Psoas muscle (tissue), 8 donors: ENCODE results near the gene SURF2. TPM values are rescaled to one million over a fixed set of nuclear protein-coding genes. Genes with fewer than 3 reads are reported as not detected.

Source experiments
- ATAC-seq, 4 donors: fragments of 200-7000 bp; cut with Tn5 transposase; one replicate each; pipeline ENCODE4 v1.9.1; 2020; ENCODE audit warnings: moderate library complexity in 3 of 4, mild to moderate bottlenecking in 2 of 4
- DNase-seq, 2 donors: peaks; one replicate each; pipeline ENCODE4 v3.0.0-alpha.2; 2020
- H3K27ac ChIP-seq: fragments of 200-600 bp; one replicate; pipeline ENCODE4 v1.8.0; 2022
- H3K27me3 ChIP-seq, 3 donors: fragments of 200-600 bp in 1 of 3; one replicate each; pipeline versions ENCODE4 v1.6.1 to v1.8.0; 2013 to 2022; ENCODE audit warnings: low read length in 2 of 3, mild to moderate bottlenecking in 2 of 3, moderate library complexity in 1 of 3; ENCODE audit not compliant: insufficient read depth in 3 of 3
- H3K36me3 ChIP-seq, 2 donors: fragments of 200-600 bp in 1 of 2; one replicate each; pipeline versions ENCODE4 v1.6.1 to v1.8.0; 2013 to 2022; ENCODE audit warnings: low read depth in 1 of 2, mild to moderate bottlenecking in 1 of 2, moderate library complexity in 1 of 2; ENCODE audit not compliant: insufficient read depth in 1 of 2
- H3K4me1 ChIP-seq: fragments of 200-600 bp; one replicate; pipeline ENCODE4 v1.8.0; 2022
- H3K4me3 ChIP-seq: fragments of 200-600 bp; one replicate; pipeline ENCODE4 v1.8.0; 2022; ENCODE audit warnings: mild to moderate bottlenecking
- H3K9me3 ChIP-seq: fragments of 200-600 bp; one replicate; pipeline ENCODE4 v1.8.0; 2022
- CTCF ChIP-seq: fragments of 200-600 bp; IDR thresholded peaks from one replicate; pipeline ENCODE4 v1.8.0; 2022; ENCODE audit warnings: antibody characterized with exemption
- WGBS, 3 donors: extraction: QIAGEN DNeasy Blood & Tissue Kit; methylation state at CpG; one replicate each; pipeline versions ENCODE4 v1.1.6 to v1.1.7; 2013; 5-methylcytosine and 5-hydroxymethylcytosine counted together
- intact Hi-C, 2 donors: fragments of 100-400 bp; cut with DNase I; formaldehyde crosslinking; loops; one replicate each; pipeline versions ENCODE4 v1.11.0 to v1.14.2; 2022
- polyA plus RNA-seq, 3 donors: library from polyadenylated mRNA; stranded (reverse); fragments of 200-250 nt; gene quantifications; one replicate each; pipeline ENCODE4 v1.2.3, GENCODE V29; 2013
- total RNA-seq, 4 donors: library from RNA; stranded (reverse); fragmentation: NEBNext Ultra II Directional in 2 of 4; extraction: Animal tissue kit (Norgen Biotek cat#: 25700) in 2 of 4; gene quantifications; one replicate each; pipeline versions ENCODE4 v1.2.1 to v1.2.4, GENCODE V29; 2021 to 2023
- donor health status: healthy with polysubstance abuse.
- donor health status: DM: no; HTN: no; CAD: no; lungs with moderate emphysema.
- donor health status: Bipolar disorder and iron deficiency.
- donor health status: healthy.
- donor health status: DM: yes; HTN: yes; CAD: no.
- donor health status: DM: no; HTN: no; CAD: no.
- donor health status: DM: no; HTN: no; CAD: no.
- donor health status: DM: yes; HTN: yes; CAD: no.

The SURF2 gene
- total and polyA plus RNA-seq, 7 donors, result 10.9 to 50.6 (median 13.8) TPM

DNA sequence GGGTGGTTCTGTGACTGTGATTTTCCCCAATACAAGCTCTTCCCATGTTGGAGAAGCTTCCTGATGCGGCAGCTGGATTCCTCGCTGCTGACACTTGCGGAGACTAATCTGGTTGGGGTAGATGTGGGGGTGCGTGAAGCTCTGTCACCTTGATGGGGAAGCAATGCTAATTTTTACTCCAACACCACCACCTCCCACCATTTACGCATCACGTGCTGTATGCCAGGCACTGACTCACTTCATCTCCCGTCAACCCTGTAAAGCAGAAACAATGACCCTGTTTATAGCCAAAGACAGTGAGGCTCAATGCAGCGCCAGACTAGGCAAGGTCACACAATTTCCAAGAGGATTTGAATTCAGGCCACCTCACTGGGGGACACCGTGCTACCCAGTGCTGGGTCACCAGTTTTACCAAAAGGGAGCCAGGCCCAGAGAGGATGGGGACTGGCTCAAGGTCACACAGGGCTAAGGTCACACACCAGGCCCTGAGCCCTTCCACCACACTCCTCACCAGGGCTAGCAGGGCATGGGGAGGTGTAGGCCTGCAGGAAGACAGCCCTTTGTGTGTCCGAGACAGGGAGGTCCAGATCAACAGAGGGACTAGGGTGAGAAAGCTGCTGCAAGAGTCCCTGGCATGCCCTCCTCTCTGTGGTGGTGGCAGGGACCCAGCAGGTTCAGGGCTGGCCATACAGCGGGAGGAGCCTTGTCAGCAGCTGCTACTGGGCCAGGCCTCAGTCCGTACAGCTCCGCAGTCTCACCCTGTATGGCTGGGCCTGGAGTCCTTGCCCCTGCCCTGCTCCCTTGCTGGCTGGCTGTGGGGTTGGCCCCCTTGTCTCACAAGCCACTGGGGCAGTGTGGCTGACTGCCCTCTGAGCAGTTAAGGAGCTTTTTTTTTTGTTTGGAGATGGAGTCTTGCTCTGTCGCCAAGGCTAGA lies 23.1 kb downstream of the SURF2 start:
- WGBS, 3 donors, result 84 to 87% (median 86%) methylated on average over 14 of the region's 14 CpGs
- Histone ChIP-seq H3K27me3 (no peaks in the 10 kb centered on the region), H3K4me1 (peaks cover 10% of the 10 kb centered on the region), H3K4me3 (no peak overlapping the region), H3K36me3 (no peaks in the 10 kb centered on the region), H3K9me3 (no peaks in the 10 kb centered on the region), H3K27ac (no peak overlapping the region)
- intact Hi-C loops, result loop anchor here in 1 of 2 donors (5.0 kb wide), 1 partner anchor 42 kb away; the partner anchor contains the start of gene SURF6
- ATAC-seq, result no peak
- no peak for DNase-seq
- no peak for TF ChIP-seq CTCF

- no peak for ATAC-seq
- no peaks in the 10 kb centered on the region for H3K27me3 ChIP-seq
Measured at GRCh38 chr9:133380734-133381133, 24.4 kb downstream of the SURF2 start.

GRCh38 chr9:133382507-133383141 lies 26.3 kb downstream of the SURF2 start:
- Histone ChIP-seq H3K36me3 (no peaks in the 10 kb centered on the region), H3K27ac (no peak overlapping the region), H3K4me3 (no peak overlapping the region), H3K4me1 (no peaks in the 10 kb centered on the region), H3K27me3 (no peaks in the 10 kb centered on the region), H3K9me3 (no peaks in the 10 kb centered on the region)
- DNase-seq, result no peak
- no peak for ATAC-seq
- 78 to 94% (median 93%) methylated on average over 4 of the region's 4 CpGs for WGBS, 3 donors
- no peak for TF ChIP-seq CTCF
- intact Hi-C loops, result no loop called here

More at GRCh38 chr9:133380734-133381133, 24.4 kb downstream of the SURF2 start:
- 80 to 82% (median 81%) methylated on average over 4 of the region's 4 CpGs for WGBS, 3 donors
- no peak for DNase-seq
- no peaks in the 10 kb centered on the region for H3K9me3 ChIP-seq
- intact Hi-C loops, result no loop called here
- H3K4me3 ChIP-seq, result no peak overlapping the region
- no peak for TF ChIP-seq CTCF
- no peaks in the 10 kb centered on the region for H3K36me3 ChIP-seq
- H3K4me1 ChIP-seq, result peaks cover 6% of the 10 kb centered on the region
- H3K27ac ChIP-seq, result no peak overlapping the region

GRCh38 chr9:133383438-133383837 lies 27.1 kb downstream of the SURF2 start:
- ATAC-seq, result no peak
- Histone ChIP-seq H3K27me3 (no peaks in the 10 kb centered on the region), H3K36me3 (no peaks in the 10 kb centered on the region), H3K4me3 (no peak overlapping the region), H3K4me1 (no peaks in the 10 kb centered on the region), H3K27ac (no peak overlapping the region), H3K9me3 (no peaks in the 10 kb centered on the region)
- no peak for TF ChIP-seq CTCF
- intact Hi-C loops, result no loop called here
- WGBS, 3 donors, result 95 to 100% (median 98%) methylated on average over 3 of the region's 3 CpGs
- no peak for DNase-seq
